Measurements from ENCODE around the gene CCDC188.

CCDC188 gene

GRCh38 chr22:20150381-20151275 lies at the start of gene CCDC188:
CCDC188 (minus strand) TSS chr22:20151055; CDS start chr22:20150986, 69 bp downstream.
- no peak for DNase-seq

DNA sequence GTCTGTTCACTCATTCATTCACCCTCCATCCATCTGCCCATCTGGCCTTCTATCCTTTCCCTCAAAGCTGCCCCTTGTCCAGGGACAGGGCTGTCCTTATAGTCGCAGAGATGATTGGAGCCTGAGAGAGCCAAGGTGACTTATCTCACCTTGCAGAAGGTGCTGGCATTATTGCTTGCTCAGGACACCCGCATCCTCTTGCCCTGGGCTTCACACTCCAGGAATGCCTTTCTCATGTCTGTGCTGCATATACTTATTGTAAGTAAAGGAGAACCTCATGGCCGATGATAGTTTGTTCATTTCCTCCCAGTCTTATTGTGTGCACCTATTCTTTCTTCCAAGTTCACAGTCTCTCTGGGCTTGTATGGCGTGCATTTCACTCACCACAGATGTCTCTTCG lies 49.1 kb upstream of the CCDC188 start:
- no peak for DNase-seq

- DNase-seq: no peak
Measured at GRCh38 chr22:20199413-20199842, 48.6 kb upstream of the CCDC188 start.

DNA sequence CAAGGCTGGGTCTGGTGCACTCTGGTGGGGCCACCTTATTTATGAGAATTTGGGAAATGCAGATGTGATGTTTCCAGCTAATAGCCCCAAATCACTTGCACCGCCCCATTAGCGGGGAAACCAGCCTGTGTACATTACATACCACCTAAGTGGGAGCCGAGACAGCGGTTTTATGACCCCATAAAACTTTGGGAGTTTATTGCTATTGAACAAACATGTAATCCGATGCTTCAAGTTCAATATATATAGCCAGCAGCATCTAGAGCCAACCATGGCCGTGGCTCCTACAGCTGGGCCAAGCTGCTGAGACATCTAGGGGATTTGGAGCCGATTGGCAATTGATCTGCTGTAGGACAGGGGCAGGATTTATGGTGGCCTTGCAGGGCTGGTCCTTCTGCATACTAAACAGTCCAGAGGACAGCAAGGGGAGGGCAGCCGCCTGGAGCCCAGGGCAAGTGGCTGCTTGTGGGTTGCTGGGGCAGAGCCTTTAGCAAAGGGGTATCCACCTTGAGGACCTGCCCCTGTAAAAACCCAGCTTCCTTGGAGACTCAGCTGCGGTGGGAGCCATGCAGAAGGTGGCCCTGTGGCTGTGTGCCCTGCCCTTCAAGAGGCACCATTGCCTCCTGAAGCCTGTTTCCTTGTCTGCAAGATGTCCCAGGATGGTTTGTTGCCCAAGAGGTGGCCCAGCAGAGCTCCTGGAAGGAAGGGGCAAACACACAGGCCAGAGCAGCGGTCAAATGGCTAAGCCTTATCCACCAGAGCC lies 47.9 kb upstream of the CCDC188 start:
- DNase-seq: no peak

DNA sequence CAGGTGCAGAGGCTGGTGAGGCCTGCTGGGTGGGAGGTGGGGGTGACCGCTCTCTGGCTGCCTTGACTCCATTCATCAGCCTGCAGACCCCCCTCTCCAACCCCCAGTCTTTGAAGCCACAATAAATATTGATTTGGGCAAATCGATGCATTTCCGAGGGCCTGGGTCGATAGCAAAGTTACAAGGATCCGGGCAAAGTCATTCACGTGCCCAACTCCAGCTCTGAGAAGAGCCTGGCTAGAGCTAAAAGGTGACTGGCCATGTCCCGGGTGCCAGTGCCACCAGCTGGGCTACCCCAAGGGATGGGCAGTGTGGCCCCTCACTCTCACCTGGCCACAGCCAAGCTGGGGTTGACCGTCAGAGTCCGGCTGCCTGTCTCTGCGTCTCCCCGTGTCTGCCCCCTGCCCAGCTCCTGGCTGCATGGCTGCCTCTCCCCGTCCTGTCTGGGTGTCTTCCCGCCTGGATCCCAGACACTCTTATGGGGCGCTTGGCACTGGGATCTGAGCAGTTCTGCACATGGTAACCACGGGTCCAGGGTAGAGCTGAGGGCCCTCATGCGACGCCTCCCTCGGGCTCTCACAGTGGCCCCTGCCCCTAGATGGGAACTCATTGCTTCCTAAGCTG lies 46.7 kb upstream of the CCDC188 start:
- no peak for DNase-seq

DNA sequence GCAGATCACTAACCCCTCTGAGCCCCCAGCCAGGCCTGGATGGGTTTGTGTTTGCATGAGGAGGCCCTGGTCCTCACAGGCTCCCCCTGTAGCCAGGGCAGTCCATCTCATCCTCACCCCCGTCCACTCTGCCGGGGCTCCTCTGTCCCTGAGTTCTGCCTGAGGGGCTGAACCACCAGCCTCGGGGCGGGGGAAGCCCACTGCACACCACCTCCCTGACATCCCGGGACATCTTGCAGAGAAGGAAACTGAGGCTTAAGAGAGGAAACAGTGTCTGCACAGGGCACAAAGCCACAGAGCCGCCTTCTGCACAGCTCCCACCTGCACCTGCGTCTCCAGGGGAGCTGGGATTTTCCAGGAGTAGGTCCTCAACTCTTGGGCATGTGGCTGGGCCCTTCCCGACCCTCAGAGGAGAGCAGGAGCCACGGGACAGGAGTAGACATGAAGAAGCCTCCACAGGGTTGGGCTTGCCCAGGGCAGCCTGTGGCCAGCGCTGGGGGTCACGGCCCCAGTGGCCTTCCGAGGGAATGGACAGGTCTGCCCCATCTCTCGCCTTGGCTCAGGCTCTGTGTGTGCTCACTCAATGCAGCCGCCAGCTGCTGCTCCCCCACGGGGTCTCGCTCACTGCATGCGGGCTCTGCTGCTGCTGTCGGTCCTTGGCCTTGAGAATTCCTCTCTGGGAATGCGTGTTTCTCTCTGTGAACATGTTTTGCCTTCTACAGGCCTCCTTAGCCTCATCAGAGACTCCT lies 45.4 kb upstream of the CCDC188 start:
- DNase-seq: no peak

- DNase-seq: no peak
Measured at GRCh38 chr22:20194681-20195593, 44.1 kb upstream of the CCDC188 start.

DNA sequence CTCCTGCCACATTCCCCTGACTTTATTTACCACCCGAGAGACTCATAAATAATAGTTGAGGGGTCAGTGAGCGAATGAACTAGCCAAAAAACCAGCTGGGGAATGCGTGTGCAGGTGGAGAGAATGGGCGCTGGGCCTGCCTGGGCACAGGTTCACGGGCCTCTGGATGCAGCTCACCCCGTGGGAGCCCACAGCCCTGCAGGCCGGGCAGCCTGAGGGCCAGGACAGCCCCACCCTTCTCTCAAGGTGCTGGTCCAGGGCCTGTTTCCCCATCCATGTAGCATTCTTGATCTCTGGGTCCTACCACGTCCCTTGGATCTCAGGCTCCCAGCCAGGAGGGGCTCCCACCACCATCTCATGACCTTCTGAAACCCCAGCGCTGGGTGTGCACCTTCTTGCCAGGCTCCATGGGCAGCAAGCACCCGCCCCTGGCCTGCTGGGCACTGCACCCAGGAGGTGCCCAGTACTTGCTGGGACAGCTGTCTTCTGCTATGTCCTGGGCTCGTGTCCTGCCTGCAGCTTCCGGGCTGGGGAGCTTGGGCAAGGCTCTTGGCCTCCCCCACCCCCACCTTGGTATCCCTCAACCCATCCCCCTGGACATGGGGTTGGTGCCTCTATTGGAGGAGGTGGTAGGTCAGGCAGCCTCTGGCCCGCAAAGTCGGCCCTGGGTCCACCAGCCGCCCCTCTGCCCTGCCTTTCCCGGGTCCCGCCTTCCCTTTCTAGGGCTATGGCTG lies 43.1 kb upstream of the CCDC188 start:
- DNase-seq: no peak

DNA sequence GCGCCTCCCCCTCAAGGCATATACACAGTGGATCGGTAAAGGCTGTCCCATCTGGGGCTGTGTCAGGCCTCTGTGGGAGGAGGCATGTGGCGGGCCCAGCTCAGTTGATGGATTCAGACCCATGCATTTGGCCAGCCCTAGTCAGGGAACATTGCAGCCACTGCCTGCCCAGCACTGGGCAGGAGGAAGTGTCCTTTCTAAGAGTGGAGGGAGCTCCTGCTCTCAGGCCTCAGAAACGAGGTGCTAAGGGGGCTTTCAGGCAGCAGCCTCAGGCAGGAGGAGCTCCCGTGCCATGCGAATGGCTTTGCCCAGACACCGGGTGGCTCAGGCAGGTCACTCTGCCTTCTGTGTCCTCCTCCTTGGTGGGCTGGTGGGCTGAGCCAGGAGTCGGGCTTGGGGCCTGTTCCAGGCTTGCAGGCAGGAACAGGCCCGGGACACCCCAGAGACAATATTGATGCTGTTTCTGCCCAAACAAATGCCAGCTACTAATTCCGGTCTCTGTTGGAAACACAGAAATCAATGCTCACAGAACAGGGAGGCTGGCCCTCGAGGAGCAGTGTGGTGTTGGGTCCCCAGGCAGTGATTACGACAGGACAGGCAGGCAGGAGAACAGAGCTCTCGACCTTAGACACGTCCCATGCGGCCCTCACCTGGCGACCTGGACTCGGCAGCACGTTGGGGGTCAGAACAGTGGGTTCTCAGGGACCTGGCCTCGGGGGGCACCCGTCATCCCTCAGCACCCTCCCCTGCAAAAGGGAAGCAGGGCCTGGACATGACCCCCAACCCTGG lies 42.3 kb upstream of the CCDC188 start:
- DNase-seq: no peak

- DNase-seq: no peak
Measured at GRCh38 chr22:20192293-20192971, 41.6 kb upstream of the CCDC188 start.

DNA sequence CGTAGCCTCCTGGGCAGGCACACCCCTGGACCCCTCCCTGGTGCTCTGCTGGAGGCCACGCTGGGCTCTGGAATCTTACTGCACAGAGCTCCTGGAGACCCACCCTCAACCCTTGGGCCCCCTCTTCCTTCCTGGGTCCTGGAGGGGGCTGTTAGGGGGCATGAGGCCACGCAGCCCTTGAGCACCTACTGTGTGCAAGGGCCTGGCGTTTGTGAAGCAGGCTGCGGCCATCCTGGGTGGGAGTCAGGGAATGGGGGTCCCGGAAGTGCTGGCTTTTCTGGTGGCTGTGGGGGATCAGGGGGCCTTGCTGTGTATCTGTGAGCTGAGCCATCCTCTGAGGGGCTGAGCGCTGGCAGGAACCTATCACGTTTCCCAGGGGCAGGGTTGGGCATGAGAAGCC lies 40.9 kb upstream of the CCDC188 start:
- no peak for DNase-seq

- no peak for DNase-seq
Measured at GRCh38 chr22:20191000-20191515, 40.2 kb upstream of the CCDC188 start.

DNA sequence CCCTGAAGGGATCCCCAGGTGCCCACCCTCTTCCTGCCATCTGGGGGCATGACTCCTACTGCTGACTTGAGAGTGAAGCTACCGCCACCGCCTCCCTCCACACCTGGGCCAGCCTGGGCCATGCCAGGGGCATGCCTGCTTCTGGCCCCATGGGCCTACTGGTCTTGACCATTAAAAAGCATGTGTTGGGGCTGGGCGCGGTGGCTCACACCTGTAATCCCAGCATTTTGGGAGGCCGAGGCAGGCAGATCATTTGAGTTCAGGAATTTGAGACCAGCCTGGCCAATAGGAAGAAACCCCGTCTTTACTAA lies 37.7 kb upstream of the CCDC188 start:
- no peak for DNase-seq

GRCh38 chr22:20187777-20188566 lies 37.1 kb upstream of the CCDC188 start:
- no peak for DNase-seq

GRCh38 chr22:20186871-20187546 lies 36.2 kb upstream of the CCDC188 start:
- DNase-seq: no peak

- DNase-seq: no peak
Measured at GRCh38 chr22:20186183-20186870, 35.5 kb upstream of the CCDC188 start.

GRCh38 chr22:20185750-20186149 lies 34.9 kb upstream of the CCDC188 start:
- no peak for DNase-seq

All from NCI-H748 treated with DMSO at 0.1 percent for 48 hours (cell line).